Loucy (cell line): ENCODE measurements around the gene DHRS4L2.
"Not testable (repeated sequence)": the region's sequence is repeated elsewhere in the genome, so short reads cannot be mapped to it uniquely, and the experiment has no call there.

Source experiments
- H2AFZ ChIP-seq: fragments of 200-600 bp; sonication (generic); 2 replicates; pipeline ENCODE4 v1.6.0; 2016; ENCODE audit warnings: antibody characterized with exemption, mild to moderate bottlenecking, low read length, moderate library complexity
- H3F3A ChIP-seq: fragments of 200-600 bp; 2 replicates; pipeline ENCODE4 v1.6.0; 2016; ENCODE audit warnings: antibody characterized with exemption, low read depth, mild to moderate bottlenecking
- H3K27me3 ChIP-seq: fragments of 200-600 bp; sonication (generic); 2 replicates; pipeline ENCODE4 v1.6.1; 2014; ENCODE audit warnings: low read length, mild to moderate bottlenecking; ENCODE audit not compliant: insufficient read depth, poor library complexity, severe bottlenecking
- H3K36me3 ChIP-seq: fragments of 200-600 bp; sonication (generic); 2 replicates; pipeline ENCODE4 v1.6.1; 2016; ENCODE audit warnings: low read length; ENCODE audit not compliant: insufficient read depth
- H3K4me1 ChIP-seq: fragments of 200-600 bp; sonication (generic); 2 replicates; pipeline ENCODE4 v1.5.1; 2014; ENCODE audit warnings: low read length, mild to moderate bottlenecking; ENCODE audit not compliant: insufficient read depth, poor library complexity, severe bottlenecking
- H3K4me2 ChIP-seq: fragments of 200-600 bp; sonication (generic); 2 replicates; pipeline ENCODE4 v1.6.0; 2014; ENCODE audit warnings: antibody characterized with exemption, low read length, low read depth, mild to moderate bottlenecking; ENCODE audit not compliant: poor library complexity, severe bottlenecking
- H3K4me3 ChIP-seq: fragments of 200-600 bp; sonication (generic); 2 replicates; pipeline ENCODE4 v1.5.1; 2014; ENCODE audit warnings: low read length, mild to moderate bottlenecking, mixed read lengths; ENCODE audit not compliant: poor library complexity, severe bottlenecking
- H3K79me2 ChIP-seq: fragments of 200-600 bp; sonication (generic); 2 replicates; pipeline ENCODE4 v1.6.1; 2014; ENCODE audit warnings: low read length; ENCODE audit not compliant: insufficient read depth
- H3K9ac ChIP-seq: fragments of 200-600 bp; sonication (generic); 2 replicates; pipeline ENCODE4 v1.6.0; 2014; ENCODE audit warnings: mild to moderate bottlenecking, low read depth, low read length, moderate library complexity; ENCODE audit not compliant: poor library complexity, severe bottlenecking
- H3K9me2 ChIP-seq: fragments of 200-600 bp; sonication (generic); replicated peaks from 2 replicates; pipeline ENCODE4 v1.6.1; 2016; ENCODE audit warnings: low read depth, low read length, mixed read lengths
- H3K9me3 ChIP-seq: fragments of 200-600 bp; sonication (generic); 2 replicates; pipeline ENCODE4 v1.6.1; 2014; ENCODE audit warnings: mild to moderate bottlenecking, antibody characterized with exemption, low read length, low read depth; ENCODE audit not compliant: insufficient read depth
- H4K20me1 ChIP-seq: fragments of 200-600 bp; sonication (generic); 2 replicates; pipeline ENCODE4 v1.6.0; 2014; ENCODE audit warnings: antibody characterized with exemption, low read length, mild to moderate bottlenecking; ENCODE audit not compliant: insufficient read depth, poor library complexity, severe bottlenecking
- TF ChIP-seq, protein P1 (sequence below): fragments of 200-600 bp; sonication (generic); conservative IDR thresholded peaks from 2 replicates; pipeline ENCODE4 v1.5.1; 2014; ENCODE audit warnings: mild to moderate bottlenecking, antibody characterized with exemption, low read length

Gene DHRS4L2

DNA sequence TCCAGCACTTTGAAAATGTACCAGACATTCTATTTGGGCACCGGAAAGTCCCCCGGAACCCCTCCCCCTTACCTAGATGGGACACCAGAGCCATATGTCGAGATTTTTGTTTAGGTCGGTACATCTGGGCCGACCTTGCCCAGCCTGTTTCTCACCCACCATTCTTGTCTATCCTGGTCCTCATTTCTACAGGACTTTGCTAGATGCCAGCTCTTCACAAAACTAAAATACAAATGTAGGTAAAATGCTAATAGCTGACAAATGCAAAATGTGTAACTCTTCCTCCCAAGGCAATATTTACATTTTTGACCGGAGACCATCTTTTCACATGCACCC is 34.5 kb upstream of the DHRS4L2 start:
- Histone ChIP-seq H3K4me2 (peak overlapping the region; percentile 84), H3K4me3 (peak overlapping the region; percentile 94), H3K9ac (peak overlapping the region; percentile 94), H3K79me2 (peaks cover 13% of the 10 kb centered on the region; the same call in 1 of the 2 replicates), H2AFZ (peak overlapping the region; percentile 96; the same call in 1 of the 2 replicates), H3K4me1 (peaks cover 17% of the 10 kb centered on the region)
- H3K9me3 ChIP-seq, H3F3A ChIP-seq, H3K36me3 ChIP-seq, H4K20me1 ChIP-seq, H3K9me2 ChIP-seq, H3K27me3 ChIP-seq: not testable (repeated sequence)
- TF ChIP-seq, protein P1, sequence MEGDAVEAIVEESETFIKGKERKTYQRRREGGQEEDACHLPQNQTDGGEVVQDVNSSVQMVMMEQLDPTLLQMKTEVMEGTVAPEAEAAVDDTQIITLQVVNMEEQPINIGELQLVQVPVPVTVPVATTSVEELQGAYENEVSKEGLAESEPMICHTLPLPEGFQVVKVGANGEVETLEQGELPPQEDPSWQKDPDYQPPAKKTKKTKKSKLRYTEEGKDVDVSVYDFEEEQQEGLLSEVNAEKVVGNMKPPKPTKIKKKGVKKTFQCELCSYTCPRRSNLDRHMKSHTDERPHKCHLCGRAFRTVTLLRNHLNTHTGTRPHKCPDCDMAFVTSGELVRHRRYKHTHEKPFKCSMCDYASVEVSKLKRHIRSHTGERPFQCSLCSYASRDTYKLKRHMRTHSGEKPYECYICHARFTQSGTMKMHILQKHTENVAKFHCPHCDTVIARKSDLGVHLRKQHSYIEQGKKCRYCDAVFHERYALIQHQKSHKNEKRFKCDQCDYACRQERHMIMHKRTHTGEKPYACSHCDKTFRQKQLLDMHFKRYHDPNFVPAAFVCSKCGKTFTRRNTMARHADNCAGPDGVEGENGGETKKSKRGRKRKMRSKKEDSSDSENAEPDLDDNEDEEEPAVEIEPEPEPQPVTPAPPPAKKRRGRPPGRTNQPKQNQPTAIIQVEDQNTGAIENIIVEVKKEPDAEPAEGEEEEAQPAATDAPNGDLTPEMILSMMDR: peak; percentile 16; the same call in 1 of the 2 replicates

DNA sequence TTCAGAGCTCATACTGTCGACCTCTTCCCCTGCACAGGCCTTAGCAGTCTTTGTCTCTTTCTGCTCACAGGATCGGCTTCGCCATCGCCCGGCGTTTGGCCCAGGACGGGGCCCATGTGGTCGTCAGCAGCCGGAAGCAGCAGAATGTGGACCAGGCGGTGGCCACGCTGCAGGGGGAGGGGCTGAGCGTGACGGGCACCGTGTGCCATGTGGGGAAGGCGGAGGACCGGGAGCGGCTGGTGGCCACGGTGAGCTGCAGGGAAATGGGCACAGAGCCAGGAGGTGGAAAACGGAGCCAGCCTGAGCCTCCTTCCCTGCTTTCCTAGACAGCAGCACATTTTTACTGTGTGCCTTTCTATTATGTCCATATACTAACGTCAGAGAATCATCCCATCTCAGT is 33.8 kb upstream of the DHRS4L2 start:
- H3K4me1 ChIP-seq: peaks cover 17% of the 10 kb centered on the region
- not testable (repeated sequence) for H3K4me3 ChIP-seq, H3K9me2 ChIP-seq, H2AFZ ChIP-seq, H3K27me3 ChIP-seq, H3K9me3 ChIP-seq, H3F3A ChIP-seq, H3K9ac ChIP-seq, H4K20me1 ChIP-seq, H3K36me3 ChIP-seq
- H3K4me2 ChIP-seq: peak overlapping the region; percentile 84
- H3K79me2 ChIP-seq: peaks cover 13% of the 10 kb centered on the region; the same call in 1 of the 2 replicates

DNA sequence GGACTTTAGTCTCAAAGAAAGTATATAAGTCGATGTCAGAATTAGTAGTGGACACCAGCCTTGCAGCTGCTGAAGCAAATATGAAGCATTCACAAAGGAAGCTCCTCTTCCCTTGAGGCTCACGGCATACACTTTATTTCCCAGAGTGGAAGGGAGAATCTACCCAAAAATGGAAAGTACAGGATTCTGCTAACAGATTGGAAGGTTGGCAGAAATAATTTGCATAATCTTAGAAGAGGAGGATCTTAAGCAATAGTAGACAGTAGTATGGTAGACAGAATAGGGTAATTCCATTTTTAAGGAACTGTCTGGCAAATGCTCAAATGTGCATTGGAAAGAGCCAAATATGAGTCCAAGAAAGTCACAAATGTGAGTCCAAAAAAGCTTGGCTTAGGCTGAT is 32.9 kb upstream of the DHRS4L2 start:
- H3K9me2 ChIP-seq, H4K20me1 ChIP-seq, H3K27me3 ChIP-seq, H3K4me3 ChIP-seq, H3K36me3 ChIP-seq, H2AFZ ChIP-seq, H3K4me2 ChIP-seq, H3K9ac ChIP-seq, H3F3A ChIP-seq, H3K9me3 ChIP-seq: not testable (repeated sequence)
- peaks cover 17% of the 10 kb centered on the region for H3K4me1 ChIP-seq
- H3K79me2 ChIP-seq: peaks cover 13% of the 10 kb centered on the region; the same call in 1 of the 2 replicates

DNA sequence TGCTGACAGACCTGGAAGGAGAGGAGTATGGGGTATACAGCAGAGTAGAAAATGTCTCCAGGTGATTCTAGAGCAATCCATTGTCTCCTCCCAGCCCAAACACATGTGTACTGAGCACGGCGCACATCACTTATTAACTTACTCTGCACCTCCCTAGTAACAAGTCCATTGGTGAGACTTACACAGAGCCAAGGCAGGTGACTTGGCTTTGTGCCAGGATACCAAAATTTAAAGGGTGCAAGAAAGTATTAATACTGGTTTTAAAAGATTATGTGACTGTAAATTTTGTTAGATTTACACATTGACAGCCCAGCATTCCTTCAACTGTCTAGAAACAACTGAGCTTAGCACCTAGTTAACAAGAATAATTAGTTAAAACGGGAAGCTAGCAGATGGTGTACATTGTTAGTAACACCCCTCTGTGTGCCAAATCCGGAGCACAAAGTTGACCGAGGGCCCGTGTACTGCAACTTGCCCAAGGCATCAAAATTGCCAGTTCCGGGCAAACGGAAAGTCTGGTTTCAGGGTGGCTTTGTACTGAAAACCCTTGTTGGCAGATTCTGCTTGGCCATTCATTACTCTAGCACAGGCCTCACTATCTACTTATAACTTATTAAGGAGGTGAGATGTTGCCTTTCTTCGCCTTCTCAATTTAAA is 30.7 kb upstream of the DHRS4L2 start:
- not testable (repeated sequence) for H3K9me3 ChIP-seq, H3K4me1 ChIP-seq, H3K36me3 ChIP-seq, H3K79me2 ChIP-seq, H3K9me2 ChIP-seq, H3K27me3 ChIP-seq, H4K20me1 ChIP-seq, H3K4me3 ChIP-seq, H3K9ac ChIP-seq, H3K4me2 ChIP-seq, H2AFZ ChIP-seq, H3F3A ChIP-seq

GRCh38 chr14:23960899-23961298 is 27.8 kb upstream of the DHRS4L2 start:
- not testable (repeated sequence) for H3K36me3 ChIP-seq, H3K4me3 ChIP-seq, H3K4me2 ChIP-seq, H3K79me2 ChIP-seq, H3K9me2 ChIP-seq, H2AFZ ChIP-seq, H3K9ac ChIP-seq, H3F3A ChIP-seq, H3K9me3 ChIP-seq, H4K20me1 ChIP-seq, H3K4me1 ChIP-seq, H3K27me3 ChIP-seq

DNA sequence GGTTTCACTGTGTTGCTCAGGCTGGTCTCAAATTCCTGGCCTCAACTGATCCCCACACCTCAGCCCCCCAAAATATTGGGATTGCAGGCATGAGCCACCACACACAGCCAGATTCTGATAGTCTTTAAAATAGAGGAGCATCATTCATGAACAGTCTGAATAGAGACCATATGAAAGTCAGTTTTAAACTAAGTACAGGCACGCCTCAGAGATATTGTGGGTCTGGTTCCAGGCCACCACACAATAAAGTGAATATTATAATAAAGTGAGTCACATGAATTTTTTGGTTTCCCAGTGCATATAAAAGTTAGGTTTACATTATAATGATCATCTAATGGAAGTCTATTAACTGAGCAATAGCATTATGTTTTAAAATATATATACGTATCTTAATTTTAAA is 27.0 kb upstream of the DHRS4L2 start:
- H3K4me1 ChIP-seq: not testable (repeated sequence)

GRCh38 chr14:23969130-23969480 is 19.6 kb upstream of the DHRS4L2 start:
- H3K9me2 ChIP-seq, H3K9ac ChIP-seq, H3K36me3 ChIP-seq, H3F3A ChIP-seq, H3K79me2 ChIP-seq, H3K4me3 ChIP-seq, H4K20me1 ChIP-seq, H2AFZ ChIP-seq, H3K27me3 ChIP-seq, H3K4me2 ChIP-seq, H3K9me3 ChIP-seq, H3K4me1 ChIP-seq: not testable (repeated sequence)

More for the DNA sequence above, 27.0 kb upstream of the DHRS4L2 start:
- not testable (repeated sequence) for H3K27me3 ChIP-seq, H3K9me3 ChIP-seq, H3K9me2 ChIP-seq, H3K4me2 ChIP-seq, H3K4me3 ChIP-seq, H2AFZ ChIP-seq, H3K9ac ChIP-seq, H3F3A ChIP-seq, H4K20me1 ChIP-seq, H3K36me3 ChIP-seq, H3K79me2 ChIP-seq
